HEK293 (cell line): ENCODE measurements around the gene OR52E5.

ENCODE experiments used
- CTCF ChIP-seq: fragments of 450-650 bp; formaldehyde crosslinking; IDR thresholded peaks from 2 replicates; pipeline ENCODE4 v1.5.1; 2016; ENCODE audit warnings: missing biosample characterization, missing genetic modification characterization
- REST ChIP-seq: fragments of 450-650 bp; formaldehyde crosslinking; IDR thresholded peaks from 2 replicates; pipeline ENCODE4 v1.5.1; 2016; ENCODE audit warnings: missing biosample characterization, missing genetic modification characterization
- ZNF548 ChIP-seq: fragments of 450-650 bp; formaldehyde crosslinking; IDR thresholded peaks from 2 replicates; pipeline ENCODE4 v1.5.1; 2016; ENCODE audit warnings: missing biosample characterization, missing genetic modification characterization
- ZNF670 ChIP-seq: fragments of 450-650 bp; formaldehyde crosslinking; IDR thresholded peaks from 2 replicates; pipeline ENCODE4 v1.5.1; 2016; ENCODE audit warnings: missing biosample characterization, missing genetic modification characterization, low read depth

- no peak for TF ChIP-seq ZNF670 (tag by site-specific recombination)
- TF ChIP-seq ZNF548 (tag by site-specific recombination): no peak
- TF ChIP-seq CTCF (tag by site-specific recombination): no peak
- no peak for TF ChIP-seq REST (tag by site-specific recombination)
Observed at GRCh38 chr11:5878564-5878963, 14.4 kb upstream of the OR52E5 start.
